ENCODE measurements around the gene ZNF484. TPM values are rescaled to one million over a fixed set of nuclear protein-coding genes. Genes with fewer than 3 reads are reported as not detected.
"Not testable (repeated sequence)": the region's sequence is repeated elsewhere in the genome, so short reads cannot be mapped to it uniquely, and the experiment has no call there.

ZNF484 gene
- total RNA-seq, 1 donor from 2014 or later, result 4.9 TPM

- H3K4me1 ChIP-seq, result no peaks in the 10 kb centered on the region
- H3K4me3 ChIP-seq, result no peak overlapping the region
- no peak overlapping the region for H3K27ac ChIP-seq (replicated peaks)
- no peaks in the 10 kb centered on the region for H3K36me3 ChIP-seq
- H3K9me3 ChIP-seq (replicated peaks), result no peaks in the 10 kb centered on the region
- no peak for TF ChIP-seq CTCF (IDR thresholded peaks at IDR 0.05; ENCODE audit: borderline replicate concordance)
- intact Hi-C loops (cut with micrococcal nuclease), result no loop called here
- peaks cover 3% of the 10 kb centered on the region for H3K27me3 ChIP-seq (ENCODE audit: low read depth)
- no peak for DNase-seq
Observed at GRCh38 chr9:92887880-92888338, 10.1 kb upstream of the ZNF484 start.

GRCh38 chr9:92886846-92887610 lies 9.2 kb upstream of the ZNF484 start:
- H3K4me3 ChIP-seq; DNase-seq; H3K36me3 ChIP-seq; H3K9me3 ChIP-seq (replicated peaks); H3K27me3 ChIP-seq (ENCODE audit: low read depth); H3K4me1 ChIP-seq; H3K27ac ChIP-seq (replicated peaks); intact Hi-C loops (cut with micrococcal nuclease): not testable (repeated sequence)

GRCh38 chr9:92883666-92884405 lies 6.0 kb upstream of the ZNF484 start:
- DNase-seq; H3K27ac ChIP-seq (replicated peaks); H3K27me3 ChIP-seq (ENCODE audit: low read depth); H3K4me3 ChIP-seq; H3K9me3 ChIP-seq (replicated peaks); intact Hi-C loops (cut with micrococcal nuclease); H3K4me1 ChIP-seq; H3K36me3 ChIP-seq: not testable (repeated sequence)

- H3K36me3 ChIP-seq, result no peaks in the 10 kb centered on the region
- no peak for DNase-seq
- intact Hi-C loops (cut with micrococcal nuclease), result no loop called here
Observed at GRCh38 chr9:92882276-92882675, 4.4 kb upstream of the ZNF484 start.

GRCh38 chr9:92875373-92875772 lies 2.5 kb downstream of the ZNF484 start:
- intact Hi-C loops (cut with micrococcal nuclease), result no loop called here
- TF ChIP-seq CTCF (IDR thresholded peaks at IDR 0.05; ENCODE audit: borderline replicate concordance), result no peak
- H3K36me3 ChIP-seq, result peaks cover 6% of the 10 kb centered on the region
- H3K27me3 ChIP-seq (ENCODE audit: low read depth), result no peaks in the 10 kb centered on the region
- H3K9me3 ChIP-seq (replicated peaks), result no peaks in the 10 kb centered on the region
- no peak overlapping the region for H3K4me3 ChIP-seq
- DNase-seq, result no peak
- no peak overlapping the region for H3K27ac ChIP-seq (replicated peaks)
- peaks cover 11% of the 10 kb centered on the region for H3K4me1 ChIP-seq

More at GRCh38 chr9:92882276-92882675, 4.4 kb upstream of the ZNF484 start:
- peaks cover under 1% of the 10 kb centered on the region for H3K4me1 ChIP-seq
- peaks cover 3% of the 10 kb centered on the region for H3K27me3 ChIP-seq (ENCODE audit: low read depth)
- no peak overlapping the region for H3K27ac ChIP-seq (replicated peaks)
- no peaks in the 10 kb centered on the region for H3K9me3 ChIP-seq (replicated peaks)
- no peak overlapping the region for H3K4me3 ChIP-seq
- TF ChIP-seq CTCF (IDR thresholded peaks at IDR 0.05; ENCODE audit: borderline replicate concordance), result no peak

GRCh38 chr9:92870289-92870688 lies 7.5 kb downstream of the ZNF484 start:
- Histone ChIP-seq H3K4me1 (no peaks in the 10 kb centered on the region), H3K36me3 (peaks cover 33% of the 10 kb centered on the region), H3K27me3 (ENCODE audit: low read depth) (no peaks in the 10 kb centered on the region), H3K9me3 (replicated peaks) (no peaks in the 10 kb centered on the region), H3K4me3 (no peak overlapping the region), H3K27ac (replicated peaks) (no peak overlapping the region)
- no peak for DNase-seq
- TF ChIP-seq CTCF (IDR thresholded peaks at IDR 0.05; ENCODE audit: borderline replicate concordance), result no peak
- intact Hi-C loops (cut with micrococcal nuclease), result no loop called here

GRCh38 chr9:92866600-92866999 lies 11.2 kb downstream of the ZNF484 start:
- intact Hi-C loops (cut with micrococcal nuclease); H3K4me3 ChIP-seq; DNase-seq; H3K4me1 ChIP-seq; H3K27ac ChIP-seq (replicated peaks); H3K9me3 ChIP-seq (replicated peaks); H3K27me3 ChIP-seq (ENCODE audit: low read depth): not testable (repeated sequence)
- H3K36me3 ChIP-seq, result peaks cover 27% of the 10 kb centered on the region

Data from left ventricle myocardium inferior (tissue), 1 donor.